Measurements from ENCODE around the gene OPRD1.

The OPRD1 gene

GRCh38 chr1:28915031-28915895 lies 103.3 kb downstream of the OPRD1 start:
- Histone ChIP-seq H3K4me3 (ENCODE audit: low read length) (peak overlapping the region; percentile 84), H3K4me1 (ENCODE audit: control insufficient read depth, insufficient read depth, low read length) (peaks cover 17% of the 10 kb centered on the region), H3K9ac (ENCODE audit: low read length) (peak overlapping the region; percentile 74), H3K27me3 (replicated peaks; ENCODE audit: control insufficient read depth, insufficient read depth, low read length) (no peaks in the 10 kb centered on the region), H3K9me3 (ENCODE audit: control insufficient read depth, low read length) (no peaks in the 10 kb centered on the region), H3K36me3 (ENCODE audit: control insufficient read depth, insufficient read depth, low read length, severe bottlenecking) (no peaks in the 10 kb centered on the region)
- peak; percentile 9 for DNase-seq (ENCODE audit: low read depth)

GRCh38 chr1:28917757-28918118 lies 105.8 kb downstream of the OPRD1 start:
- no peaks in the 10 kb centered on the region for H3K36me3 ChIP-seq (ENCODE audit: control insufficient read depth, insufficient read depth, low read length, severe bottlenecking)
- H3K27me3 ChIP-seq (replicated peaks; ENCODE audit: control insufficient read depth, insufficient read depth, low read length) = no peaks in the 10 kb centered on the region
- H3K9me3 ChIP-seq (ENCODE audit: control insufficient read depth, low read length) = no peaks in the 10 kb centered on the region
- peaks cover 17% of the 10 kb centered on the region for H3K4me1 ChIP-seq (ENCODE audit: control insufficient read depth, insufficient read depth, low read length)
- no peak overlapping the region for H3K9ac ChIP-seq (ENCODE audit: low read length)
- no peak overlapping the region for H3K4me3 ChIP-seq (ENCODE audit: low read length)
- no peak for DNase-seq (ENCODE audit: low read depth)
